ENCODE measurements around the gene B4GALT2.

B4GALT2 gene

GRCh38 chr1:44012941-44013609 lies 34.1 kb downstream of the B4GALT2 start:
- no peak for DNase-seq

GRCh38 chr1:44013949-44014348 lies 34.9 kb downstream of the B4GALT2 start:
- DNase-seq, result no peak

GRCh38 chr1:44014365-44015104 lies 35.5 kb downstream of the B4GALT2 start:
- DNase-seq, result no peak

GRCh38 chr1:44015206-44015605 lies 36.2 kb downstream of the B4GALT2 start:
- DNase-seq, result no peak

GRCh38 chr1:44016041-44016889 lies 37.3 kb downstream of the B4GALT2 start:
- DNase-seq, result no peak

GRCh38 chr1:44016890-44017400 lies 37.9 kb downstream of the B4GALT2 start:
- no peak for DNase-seq

- no peak for DNase-seq
These were observed 40.5 kb downstream of the B4GALT2 start for GRCh38 chr1:44019466-44019948.

GRCh38 chr1:44020464-44020863 lies 41.5 kb downstream of the B4GALT2 start:
- DNase-seq, result no peak

GRCh38 chr1:44021156-44021555 lies 42.1 kb downstream of the B4GALT2 start:
- DNase-seq, result no peak

- DNase-seq, result no peak
These were observed 42.7 kb downstream of the B4GALT2 start for GRCh38 chr1:44021581-44022321.

- DNase-seq, result no peak
These were observed 45.3 kb downstream of the B4GALT2 start for GRCh38 chr1:44024031-44024902.

GRCh38 chr1:44024903-44025525 lies 46.0 kb downstream of the B4GALT2 start:
- DNase-seq, result no peak

- no peak for DNase-seq
These were observed 46.8 kb downstream of the B4GALT2 start for GRCh38 chr1:44025816-44026215.

- no peak for DNase-seq
These were observed 48.3 kb downstream of the B4GALT2 start for GRCh38 chr1:44027320-44027719.

- no peak for DNase-seq
These were observed 50.4 kb downstream of the B4GALT2 start for GRCh38 chr1:44029260-44029910.

- DNase-seq, result peak; percentile 92
These were observed 51.0 kb downstream of the B4GALT2 start for GRCh38 chr1:44029911-44030604.

- DNase-seq, result peak; percentile 73
These were observed 51.7 kb downstream of the B4GALT2 start for GRCh38 chr1:44030605-44031251.

GRCh38 chr1:44031252-44032169 lies 52.5 kb downstream of the B4GALT2 start, which contains the start of gene SLC6A9:
TSS of gene SLC6A9 (minus strand) at chr1:44031462. CDS start at chr1:44024277, 7,185 bp downstream.
- DNase-seq, result peak; percentile 56

Measured in CD4-positive, alpha-beta T cell treated with Interleukin-17A for 4 hours (primary cell).